Measurements from ENCODE around the gene SEMA4G. TPM values are rescaled to one million over a fixed set of nuclear protein-coding genes. Genes with fewer than 3 reads are reported as not detected.
A peak's percentile ranks its signal among the peaks of the same experiment; 100 is the strongest.

The SEMA4G gene
- total RNA-seq, 1 donor from 2014 or later = 7.9 TPM

DNA sequence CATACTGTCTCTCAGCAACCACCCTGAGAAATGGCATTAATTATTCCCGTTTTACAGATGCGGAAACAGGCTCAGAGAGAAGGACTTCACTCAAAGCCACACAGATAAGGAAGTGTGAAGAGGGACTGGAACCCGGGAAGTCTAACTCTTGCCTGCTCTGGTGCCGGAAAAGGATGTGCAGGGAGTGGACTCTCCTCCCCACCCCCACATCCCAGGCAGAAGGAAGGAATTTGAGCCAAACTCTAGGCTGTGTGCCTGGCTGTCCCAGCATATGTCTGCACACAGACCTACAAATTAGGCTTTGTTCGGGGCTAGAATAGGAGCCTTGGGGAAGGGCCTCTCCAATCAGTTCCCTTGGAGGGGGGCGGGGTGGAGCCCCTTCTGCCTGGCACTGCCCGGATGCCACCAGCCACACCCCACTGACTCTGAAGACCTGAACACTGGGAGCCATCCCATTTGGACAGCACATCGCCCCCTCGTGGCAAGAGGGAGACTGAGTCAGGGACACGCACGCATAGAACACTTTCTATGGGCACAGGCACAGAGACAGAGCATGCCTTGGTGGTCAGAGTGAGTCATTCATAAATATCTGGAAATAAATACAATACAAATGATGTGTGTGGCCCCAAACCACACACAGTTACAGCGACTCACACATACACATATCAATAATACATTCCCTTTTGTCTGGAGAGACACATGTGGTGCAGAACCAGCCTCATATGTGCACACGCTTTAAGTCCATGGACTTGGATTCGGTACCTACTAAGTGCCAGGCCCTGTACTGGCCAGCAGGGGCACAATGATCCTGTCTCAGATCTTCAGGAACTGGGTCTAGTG is 43.4 kb downstream of the SEMA4G start:
- peak; percentile 83 for TF ChIP-seq CTCF (conservative IDR thresholded peaks at IDR 0.05; ENCODE audit: low read depth, low read length)
- H3K4me3 ChIP-seq (ENCODE audit: low read depth, low read length) = no peak overlapping the region
- DNase-seq (ENCODE audit: low read depth) = peak; percentile 73

GRCh38 chr10:101013365-101013825 is 44.1 kb downstream of the SEMA4G start:
- H3K4me3 ChIP-seq (ENCODE audit: low read depth, low read length) = no peak overlapping the region
- no peak for TF ChIP-seq CTCF (conservative IDR thresholded peaks at IDR 0.05; ENCODE audit: low read depth, low read length)
- no peak for DNase-seq (ENCODE audit: low read depth)

- no peak for DNase-seq (ENCODE audit: low read depth)
- peak; percentile 94 for TF ChIP-seq CTCF (conservative IDR thresholded peaks at IDR 0.05; ENCODE audit: low read depth, low read length)
- no peak overlapping the region for H3K4me3 ChIP-seq (ENCODE audit: low read depth, low read length)
These were observed 45.1 kb downstream of the SEMA4G start for GRCh38 chr10:101014230-101014884.

- peak; percentile 81 for DNase-seq (ENCODE audit: low read depth)
- peak; percentile 1 for TF ChIP-seq CTCF (conservative IDR thresholded peaks at IDR 0.05; ENCODE audit: low read depth, low read length)
- H3K4me3 ChIP-seq (ENCODE audit: low read depth, low read length) = no peak overlapping the region
These were observed 45.8 kb downstream of the SEMA4G start for GRCh38 chr10:101014966-101015581.

DNA sequence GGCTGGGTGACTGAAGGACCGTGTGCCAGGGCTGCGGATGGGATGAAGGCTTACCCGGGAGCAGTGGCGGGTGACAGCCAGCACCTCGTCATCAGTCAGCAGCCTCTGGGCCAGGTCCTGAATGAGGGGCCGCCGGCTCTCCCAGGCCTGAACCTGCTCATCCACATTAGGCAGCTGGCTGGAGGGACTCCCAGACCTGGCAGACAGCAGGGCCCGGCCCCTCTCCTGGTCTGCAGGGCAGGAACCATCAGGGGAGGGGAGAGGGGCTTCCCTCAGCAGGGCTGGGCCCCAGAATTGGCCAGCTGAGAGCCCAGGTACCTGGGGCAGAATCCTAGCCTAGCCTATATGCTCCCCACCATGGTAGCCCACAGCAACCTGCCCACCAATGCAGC is 46.3 kb downstream of the SEMA4G start:
- TF ChIP-seq CTCF (conservative IDR thresholded peaks at IDR 0.05; ENCODE audit: low read depth, low read length) = no peak
- DNase-seq (ENCODE audit: low read depth) = no peak
- H3K4me3 ChIP-seq (ENCODE audit: low read depth, low read length) = no peak overlapping the region

GRCh38 chr10:101016814-101017213 is 47.5 kb downstream of the SEMA4G start:
- no peak for DNase-seq (ENCODE audit: low read depth)
- no peak overlapping the region for H3K4me3 ChIP-seq (ENCODE audit: low read depth, low read length)
- no peak for TF ChIP-seq CTCF (conservative IDR thresholded peaks at IDR 0.05; ENCODE audit: low read depth, low read length)
